HCT116 (cell line): Measurements from ENCODE around the gene EIF3M. TPM values are rescaled to one million over a fixed set of nuclear protein-coding genes. Genes with fewer than 3 reads are reported as not detected.

Experiments
- total RNA-seq: library from RNA; stranded (reverse); gene quantifications from one replicate; pipeline ENCODE4 v1.2.1, GENCODE V29; 2021; ENCODE audit not compliant: unreplicated experiment

The EIF3M gene
- total RNA-seq, 1 experiment from 2014 or later = 346 TPM

Other genes with a start within 250 kb of the EIF3M start
- 0.07 TPM for gene WT1, start 148.3 kb upstream of the EIF3M start, total RNA-seq
- not detected for gene CCDC73, start 210.8 kb downstream of the EIF3M start, total RNA-seq
- 5.4 TPM for gene PRRG4, start 246.1 kb downstream of the EIF3M start, total RNA-seq